SK-N-SH treated with all-trans-retinoic acid at 6 μM for 48 hours (cell line): ENCODE measurements around the gene NTN1.

Experiments
- ARNTL ChIP-seq: fragments of 450-650 bp; formaldehyde crosslinking; IDR thresholded peaks from 2 replicates; pipeline ENCODE4 v1.5.0; 2020; ENCODE audit warnings: low read depth, mild to moderate bottlenecking, moderate library complexity, borderline replicate concordance
- CREB5 ChIP-seq: fragments of 250-450 bp; sonication (Bioruptor Pico); IDR thresholded peaks from 2 replicates; pipeline ENCODE4 v1.5.1; 2020; ENCODE audit warnings: low read depth, mild to moderate bottlenecking, moderate library complexity
- ESRRG ChIP-seq: fragments of 250-450 bp; sonication (Bioruptor Pico); IDR thresholded peaks from 2 replicates; pipeline ENCODE4 v1.6.1; 2021; ENCODE audit warnings: mild to moderate bottlenecking
- ISL1 ChIP-seq: fragments of 250-450 bp; sonication (Bioruptor Pico); IDR thresholded peaks from 2 replicates; pipeline ENCODE4 v2.1.2; 2022; ENCODE audit warnings: mild to moderate bottlenecking, moderate library complexity
- OSR1 ChIP-seq: fragments of 250-450 bp; sonication (Bioruptor Pico); IDR thresholded peaks from 2 replicates; pipeline ENCODE4 v1.8.0; 2022; ENCODE audit warnings: moderate library complexity, mild to moderate bottlenecking, inconsistent platforms
- PATZ1 ChIP-seq: fragments of 250-450 bp; sonication (Bioruptor Pico); IDR thresholded peaks from 2 replicates; pipeline ENCODE4 v1.8.0; 2020; ENCODE audit warnings: mild to moderate bottlenecking, moderate library complexity, borderline replicate concordance
- TOX ChIP-seq: fragments of 250-450 bp; sonication (Bioruptor Pico); IDR thresholded peaks from 2 replicates; pipeline ENCODE4 v1.8.0; 2021; ENCODE audit warnings: mild to moderate bottlenecking, moderate library complexity, borderline replicate concordance
- TSHZ2 ChIP-seq: fragments of 250-450 bp; sonication (Bioruptor Pico); IDR thresholded peaks from 2 replicates; pipeline ENCODE4 v1.5.0; 2020; ENCODE audit warnings: mild to moderate bottlenecking, moderate library complexity
- ZC3H10 ChIP-seq: fragments of 250-450 bp; sonication (Bioruptor Pico); IDR thresholded peaks from 2 replicates; pipeline ENCODE4 v1.5.1; 2021; ENCODE audit warnings: mild to moderate bottlenecking, moderate library complexity
- ZFP3 ChIP-seq: fragments of 250-450 bp; sonication (Bioruptor Pico); IDR thresholded peaks from 2 replicates; pipeline ENCODE4 v1.5.0; 2020; ENCODE audit warnings: mild to moderate bottlenecking, moderate library complexity
- ZNF565 ChIP-seq: fragments of 450-650 bp; formaldehyde crosslinking; conservative IDR thresholded peaks from 2 replicates; pipeline ENCODE4 v1.5.0; 2020; ENCODE audit warnings: low read depth, mild to moderate bottlenecking, moderate library complexity

GRCh38 chr17:9127340-9127739 lies 106.0 kb downstream of the NTN1 start:
- no peak for TF ChIP-seq ZC3H10
- TF ChIP-seq OSR1 (CRISPR knock-in tag), result no peak
- TF ChIP-seq CREB5, result no peak
- no peak for TF ChIP-seq ISL1
- no peak for TF ChIP-seq PATZ1 (CRISPR knock-in tag)
- no peak for TF ChIP-seq TOX (CRISPR knock-in tag)
- TF ChIP-seq ESRRG (CRISPR knock-in tag), result no peak
- TF ChIP-seq ZNF565 (CRISPR knock-in tag), result no peak
- TF ChIP-seq ZFP3 (CRISPR knock-in tag), result no peak
- no peak for TF ChIP-seq TSHZ2 (CRISPR knock-in tag)
- TF ChIP-seq ARNTL, result no peak
